ENCODE data around the gene ZNF669.

ZNF669 gene

DNA sequence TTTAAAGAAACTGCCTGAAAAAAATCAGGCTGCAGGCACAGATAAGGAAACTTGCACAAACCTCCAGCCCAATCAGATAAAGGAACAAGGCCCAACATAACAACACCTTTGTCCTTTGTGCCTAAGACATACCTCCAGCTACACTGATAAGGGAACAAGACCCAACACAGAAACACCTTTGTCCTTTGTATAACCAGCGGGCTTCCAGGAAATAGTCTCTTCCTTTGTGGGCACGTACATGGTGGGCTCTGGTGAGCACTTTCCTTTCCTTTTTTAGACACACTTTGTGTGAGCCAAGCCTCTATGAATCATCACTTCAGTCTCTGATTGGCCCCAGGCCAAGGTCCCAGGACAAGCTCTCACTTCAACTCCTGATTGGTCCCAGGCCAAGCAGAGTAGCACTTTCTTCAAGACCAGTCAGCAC, 49.2 kb downstream of the ZNF669 start:
- TF ChIP-seq, protein P1, sequence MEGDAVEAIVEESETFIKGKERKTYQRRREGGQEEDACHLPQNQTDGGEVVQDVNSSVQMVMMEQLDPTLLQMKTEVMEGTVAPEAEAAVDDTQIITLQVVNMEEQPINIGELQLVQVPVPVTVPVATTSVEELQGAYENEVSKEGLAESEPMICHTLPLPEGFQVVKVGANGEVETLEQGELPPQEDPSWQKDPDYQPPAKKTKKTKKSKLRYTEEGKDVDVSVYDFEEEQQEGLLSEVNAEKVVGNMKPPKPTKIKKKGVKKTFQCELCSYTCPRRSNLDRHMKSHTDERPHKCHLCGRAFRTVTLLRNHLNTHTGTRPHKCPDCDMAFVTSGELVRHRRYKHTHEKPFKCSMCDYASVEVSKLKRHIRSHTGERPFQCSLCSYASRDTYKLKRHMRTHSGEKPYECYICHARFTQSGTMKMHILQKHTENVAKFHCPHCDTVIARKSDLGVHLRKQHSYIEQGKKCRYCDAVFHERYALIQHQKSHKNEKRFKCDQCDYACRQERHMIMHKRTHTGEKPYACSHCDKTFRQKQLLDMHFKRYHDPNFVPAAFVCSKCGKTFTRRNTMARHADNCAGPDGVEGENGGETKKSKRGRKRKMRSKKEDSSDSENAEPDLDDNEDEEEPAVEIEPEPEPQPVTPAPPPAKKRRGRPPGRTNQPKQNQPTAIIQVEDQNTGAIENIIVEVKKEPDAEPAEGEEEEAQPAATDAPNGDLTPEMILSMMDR (IDR thresholded peaks at IDR 0.05; ENCODE audit: insufficient read depth, low read length) = no peak
- TF ChIP-seq POLR2AphosphoS5 (IDR thresholded peaks at IDR 0.05; ENCODE audit: low read depth) (no peak), GABPA (IDR thresholded peaks at IDR 0.05; ENCODE audit: low read depth) (no peak), SPI1 (IDR thresholded peaks at IDR 0.05; ENCODE audit: borderline replicate concordance, low read depth) (no peak)
- TF ChIP-seq, protein P2, sequence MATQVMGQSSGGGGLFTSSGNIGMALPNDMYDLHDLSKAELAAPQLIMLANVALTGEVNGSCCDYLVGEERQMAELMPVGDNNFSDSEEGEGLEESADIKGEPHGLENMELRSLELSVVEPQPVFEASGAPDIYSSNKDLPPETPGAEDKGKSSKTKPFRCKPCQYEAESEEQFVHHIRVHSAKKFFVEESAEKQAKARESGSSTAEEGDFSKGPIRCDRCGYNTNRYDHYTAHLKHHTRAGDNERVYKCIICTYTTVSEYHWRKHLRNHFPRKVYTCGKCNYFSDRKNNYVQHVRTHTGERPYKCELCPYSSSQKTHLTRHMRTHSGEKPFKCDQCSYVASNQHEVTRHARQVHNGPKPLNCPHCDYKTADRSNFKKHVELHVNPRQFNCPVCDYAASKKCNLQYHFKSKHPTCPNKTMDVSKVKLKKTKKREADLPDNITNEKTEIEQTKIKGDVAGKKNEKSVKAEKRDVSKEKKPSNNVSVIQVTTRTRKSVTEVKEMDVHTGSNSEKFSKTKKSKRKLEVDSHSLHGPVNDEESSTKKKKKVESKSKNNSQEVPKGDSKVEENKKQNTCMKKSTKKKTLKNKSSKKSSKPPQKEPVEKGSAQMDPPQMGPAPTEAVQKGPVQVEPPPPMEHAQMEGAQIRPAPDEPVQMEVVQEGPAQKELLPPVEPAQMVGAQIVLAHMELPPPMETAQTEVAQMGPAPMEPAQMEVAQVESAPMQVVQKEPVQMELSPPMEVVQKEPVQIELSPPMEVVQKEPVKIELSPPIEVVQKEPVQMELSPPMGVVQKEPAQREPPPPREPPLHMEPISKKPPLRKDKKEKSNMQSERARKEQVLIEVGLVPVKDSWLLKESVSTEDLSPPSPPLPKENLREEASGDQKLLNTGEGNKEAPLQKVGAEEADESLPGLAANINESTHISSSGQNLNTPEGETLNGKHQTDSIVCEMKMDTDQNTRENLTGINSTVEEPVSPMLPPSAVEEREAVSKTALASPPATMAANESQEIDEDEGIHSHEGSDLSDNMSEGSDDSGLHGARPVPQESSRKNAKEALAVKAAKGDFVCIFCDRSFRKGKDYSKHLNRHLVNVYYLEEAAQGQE (IDR thresholded peaks at IDR 0.05; ENCODE audit: insufficient replicate concordance, low read depth) = no peak
- no peak for DNase-seq (ENCODE audit: low read depth in 1 of 2, low spot score in 1 of 2)
- Histone ChIP-seq H3K27ac (replicated peaks) (no peak overlapping the region), H3K4me3 (replicated peaks; ENCODE audit: insufficient read depth, low read length) (no peak overlapping the region), H3K27me3 (ENCODE audit: insufficient read depth, poor library complexity, severe bottlenecking) (no peaks in the 10 kb centered on the region)

All from HL-60 (cell line).